GM20000 (cell line): ENCODE results near the gene PYGO1.
"Not testable (repeated sequence)": the region's sequence is repeated elsewhere in the genome, so short reads cannot be mapped to it uniquely, and the experiment has no call there.

Experiments
- DNase-seq: peaks from one replicate; pipeline ENCODE4 v3.0.0; 2012; ENCODE audit warnings: low spot score
- TF ChIP-seq, protein P1 (sequence below): IDR thresholded peaks from 2 replicates; pipeline ENCODE4 v1.5.1; 2012; ENCODE audit warnings: mild to moderate bottlenecking, control low read depth; ENCODE audit errors: extremely low read depth, missing control alignments

Gene PYGO1

GRCh38 chr15:55507567-55507966, 80.6 kb downstream of the PYGO1 start:
- DNase-seq: no peak
- TF ChIP-seq, protein P1, sequence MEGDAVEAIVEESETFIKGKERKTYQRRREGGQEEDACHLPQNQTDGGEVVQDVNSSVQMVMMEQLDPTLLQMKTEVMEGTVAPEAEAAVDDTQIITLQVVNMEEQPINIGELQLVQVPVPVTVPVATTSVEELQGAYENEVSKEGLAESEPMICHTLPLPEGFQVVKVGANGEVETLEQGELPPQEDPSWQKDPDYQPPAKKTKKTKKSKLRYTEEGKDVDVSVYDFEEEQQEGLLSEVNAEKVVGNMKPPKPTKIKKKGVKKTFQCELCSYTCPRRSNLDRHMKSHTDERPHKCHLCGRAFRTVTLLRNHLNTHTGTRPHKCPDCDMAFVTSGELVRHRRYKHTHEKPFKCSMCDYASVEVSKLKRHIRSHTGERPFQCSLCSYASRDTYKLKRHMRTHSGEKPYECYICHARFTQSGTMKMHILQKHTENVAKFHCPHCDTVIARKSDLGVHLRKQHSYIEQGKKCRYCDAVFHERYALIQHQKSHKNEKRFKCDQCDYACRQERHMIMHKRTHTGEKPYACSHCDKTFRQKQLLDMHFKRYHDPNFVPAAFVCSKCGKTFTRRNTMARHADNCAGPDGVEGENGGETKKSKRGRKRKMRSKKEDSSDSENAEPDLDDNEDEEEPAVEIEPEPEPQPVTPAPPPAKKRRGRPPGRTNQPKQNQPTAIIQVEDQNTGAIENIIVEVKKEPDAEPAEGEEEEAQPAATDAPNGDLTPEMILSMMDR: no peak

- not testable (repeated sequence) for DNase-seq
Observed at GRCh38 chr15:55505407-55505806, 82.7 kb downstream of the PYGO1 start.

GRCh38 chr15:55499151-55499550, 89.0 kb downstream of the PYGO1 start:
- DNase-seq: no peak
- TF ChIP-seq, protein P1: no peak

- DNase-seq: peak; percentile 84
Observed at GRCh38 chr15:55498109-55498938, 89.8 kb downstream of the PYGO1 start.

- TF ChIP-seq, protein P1: no peak
- DNase-seq: no peak
Observed at GRCh38 chr15:55496716-55497115, 91.4 kb downstream of the PYGO1 start.

DNA sequence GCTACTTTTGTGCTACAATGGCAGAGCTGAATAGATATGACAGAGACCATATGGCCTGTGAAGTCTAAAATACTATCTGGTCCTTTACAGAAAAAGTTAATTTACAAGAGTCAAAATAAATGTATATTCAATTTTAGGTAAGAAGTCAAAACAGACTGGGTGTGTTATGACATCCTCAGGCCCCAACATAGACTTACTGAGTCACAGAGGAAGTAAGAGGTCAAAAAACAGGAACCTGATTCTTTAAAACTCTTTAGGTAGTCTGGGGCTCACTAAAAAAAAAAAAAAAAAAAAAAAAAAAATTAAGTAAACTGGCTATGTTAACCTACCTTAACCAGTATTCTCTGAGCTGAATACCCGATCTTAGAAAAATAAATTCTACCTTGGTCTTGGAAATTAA, 93.2 kb downstream of the PYGO1 start:
- DNase-seq: no peak
- TF ChIP-seq, protein P1: no peak

GRCh38 chr15:55488952-55489600, 99.1 kb downstream of the PYGO1 start:
- DNase-seq: not testable (repeated sequence)
